ENCODE data around the gene TFAM. TPM values are rescaled to one million over a fixed set of nuclear protein-coding genes. Genes with fewer than 3 reads are reported as not detected.

Gene TFAM
- total and polyA plus RNA-seq, 2 donors (not counting 1 experiment from before 2014, with no cell fraction given) = 8.2 to 38.4 TPM

DNA sequence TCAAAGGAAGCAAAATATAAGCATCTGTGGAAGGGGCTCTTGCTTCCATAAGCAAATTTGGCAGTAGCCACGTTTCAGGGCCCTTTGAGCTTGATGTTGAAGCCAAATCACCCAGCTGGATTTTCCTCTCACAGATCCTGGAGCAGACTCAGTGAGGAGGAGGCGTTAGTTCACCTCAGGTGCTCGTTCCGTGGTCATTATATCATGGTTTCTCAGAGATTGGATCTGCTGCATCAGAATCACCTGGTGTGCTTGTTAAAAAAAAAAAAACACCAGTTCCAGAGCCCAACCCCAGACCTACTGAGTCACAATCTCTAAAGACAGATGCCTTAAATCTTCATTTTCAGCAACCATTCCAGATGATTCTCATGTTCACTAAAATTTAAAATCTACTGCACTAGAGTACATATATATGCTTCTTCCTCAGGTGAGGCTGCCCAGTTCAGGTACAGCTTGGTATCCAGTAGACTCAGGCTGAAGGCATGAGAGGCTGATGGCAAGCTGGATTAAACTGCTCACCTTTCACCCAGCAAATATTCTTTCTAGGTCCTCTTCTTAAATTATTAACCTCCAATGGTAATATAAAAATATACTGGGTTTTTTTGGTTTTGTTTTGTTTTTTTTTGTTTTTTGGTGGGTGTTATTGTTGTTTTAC, 24.9 kb downstream of the TFAM start:
- no peak overlapping the region for H3K4me3 Mint-ChIP-seq
- no peaks in the 10 kb centered on the region for H3K4me1 Mint-ChIP-seq
- peaks cover 0 to 5% (median 2%) of the 10 kb centered on the region in 4 experiments for H3K27me3 ChIP-seq (replicated peaks in 1 of 4; ENCODE audit: control extremely low read depth in 1 of 4, control insufficient read depth in 3 of 4, insufficient read depth in 4 of 4, low read length in 3 of 4)
- H3K4me2 ChIP-seq (replicated peaks; ENCODE audit: low read depth, low read length, poor library complexity, severe bottlenecking) = no peak overlapping the region
- H3K9me3 ChIP-seq (ENCODE audit: control extremely low read depth in 1 of 3, control insufficient read depth in 2 of 3, insufficient read depth in 1 of 3, low read length in 2 of 3) = no peaks in the 10 kb centered on the region
- no peaks in the 10 kb centered on the region for H4K20me1 ChIP-seq (ENCODE audit: control insufficient read depth, insufficient read depth, low read length, poor library complexity, severe bottlenecking)
- intact Hi-C loops (cut with micrococcal nuclease) = no loop called here
- peaks cover 4% of the 10 kb centered on the region for H3K27me3 Mint-ChIP-seq
- H3K36me3 ChIP-seq (replicated peaks in 1 of 2; ENCODE audit: control extremely low read depth in 1 of 2, control insufficient read depth in 1 of 2, extremely low read depth in 1 of 2, insufficient read depth in 2 of 2, low read length in 1 of 2) = no peaks in the 10 kb centered on the region
- ATAC-seq (ENCODE audit: low read depth) (no peak), DNase-seq (no peak)
- TF ChIP-seq EZH2 (IDR thresholded peaks at IDR 0.05; ENCODE audit: borderline replicate concordance, insufficient read depth, low read depth, low read length, poor library complexity, severe bottlenecking) = no peak
- TF ChIP-seq, protein P1, sequence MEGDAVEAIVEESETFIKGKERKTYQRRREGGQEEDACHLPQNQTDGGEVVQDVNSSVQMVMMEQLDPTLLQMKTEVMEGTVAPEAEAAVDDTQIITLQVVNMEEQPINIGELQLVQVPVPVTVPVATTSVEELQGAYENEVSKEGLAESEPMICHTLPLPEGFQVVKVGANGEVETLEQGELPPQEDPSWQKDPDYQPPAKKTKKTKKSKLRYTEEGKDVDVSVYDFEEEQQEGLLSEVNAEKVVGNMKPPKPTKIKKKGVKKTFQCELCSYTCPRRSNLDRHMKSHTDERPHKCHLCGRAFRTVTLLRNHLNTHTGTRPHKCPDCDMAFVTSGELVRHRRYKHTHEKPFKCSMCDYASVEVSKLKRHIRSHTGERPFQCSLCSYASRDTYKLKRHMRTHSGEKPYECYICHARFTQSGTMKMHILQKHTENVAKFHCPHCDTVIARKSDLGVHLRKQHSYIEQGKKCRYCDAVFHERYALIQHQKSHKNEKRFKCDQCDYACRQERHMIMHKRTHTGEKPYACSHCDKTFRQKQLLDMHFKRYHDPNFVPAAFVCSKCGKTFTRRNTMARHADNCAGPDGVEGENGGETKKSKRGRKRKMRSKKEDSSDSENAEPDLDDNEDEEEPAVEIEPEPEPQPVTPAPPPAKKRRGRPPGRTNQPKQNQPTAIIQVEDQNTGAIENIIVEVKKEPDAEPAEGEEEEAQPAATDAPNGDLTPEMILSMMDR (IDR thresholded peaks at IDR 0.05) = no peak
- no peak overlapping the region for H3K27ac ChIP-seq (ENCODE audit: low read length in 2 of 2)
- no peak overlapping the region for H3K27ac Mint-ChIP-seq
- ChIA-PET POLR2A (no interaction called here), CTCF (no interaction called here)
- H3K4me3 ChIP-seq (ENCODE audit: control extremely low read depth in 1 of 5, extremely low read depth in 1 of 5, insufficient read depth in 1 of 5, low read depth in 2 of 5, low read length in 4 of 5) = no peak overlapping the region
- no peak overlapping the region for H2AFZ ChIP-seq (ENCODE audit: insufficient read depth, low read depth, low read length, poor library complexity, severe bottlenecking)
- no peaks in the 10 kb centered on the region for H3K79me2 ChIP-seq (ENCODE audit: control insufficient read depth, insufficient read depth, low read length)
- H3K4me1 ChIP-seq (ENCODE audit: control insufficient read depth in 2 of 2, insufficient read depth in 2 of 2, low read length in 2 of 2) = no peaks in the 10 kb centered on the region
- no peak overlapping the region for H3K9ac ChIP-seq (ENCODE audit: low read length)
- no peaks in the 10 kb centered on the region for H3K9me3 Mint-ChIP-seq (ENCODE audit: insufficient read depth)
- WGBS (ENCODE audit: insufficient coverage) = 71% methylated on average over 4 of the region's 4 CpGs

DNA sequence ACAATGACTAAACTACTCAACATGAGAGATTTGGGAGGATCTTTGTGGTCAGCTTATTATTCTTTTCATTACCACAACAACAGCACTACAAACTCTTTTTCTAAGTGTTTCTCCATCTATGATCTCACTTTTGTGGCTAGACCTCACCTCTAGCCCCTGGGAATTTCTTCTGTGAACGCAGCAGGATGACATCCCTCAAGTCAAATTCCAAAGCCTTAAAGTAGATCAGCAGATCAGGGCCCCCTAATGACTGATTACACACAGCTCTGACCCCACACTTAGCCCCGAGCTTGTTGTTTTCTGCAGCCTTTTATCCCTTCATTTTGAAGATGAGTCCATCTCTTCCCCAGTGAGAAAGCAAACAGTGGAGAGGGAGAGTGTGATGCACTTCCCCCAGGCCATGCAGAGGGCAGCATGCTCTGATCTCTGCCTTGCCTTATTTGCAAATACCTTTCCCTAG, 27.3 kb downstream of the TFAM start:
- no peak overlapping the region for H3K9ac ChIP-seq (ENCODE audit: low read length)
- no peak overlapping the region for H2AFZ ChIP-seq (ENCODE audit: insufficient read depth, low read depth, low read length, poor library complexity, severe bottlenecking)
- no peak overlapping the region for H3K4me3 Mint-ChIP-seq
- no peak overlapping the region for H3K27ac ChIP-seq (ENCODE audit: low read length in 2 of 2)
- H3K36me3 ChIP-seq (replicated peaks in 1 of 2; ENCODE audit: control extremely low read depth in 1 of 2, control insufficient read depth in 1 of 2, extremely low read depth in 1 of 2, insufficient read depth in 2 of 2, low read length in 1 of 2) = no peaks in the 10 kb centered on the region
- WGBS (ENCODE audit: insufficient coverage) = 67% methylated on average over 1 of the region's 2 CpGs
- no peak overlapping the region for H3K4me3 ChIP-seq (ENCODE audit: control extremely low read depth in 1 of 5, extremely low read depth in 1 of 5, insufficient read depth in 1 of 5, low read depth in 2 of 5, low read length in 4 of 5)
- no peak for ATAC-seq (ENCODE audit: low read depth)
- no peak for DNase-seq
- H3K79me2 ChIP-seq (ENCODE audit: control insufficient read depth, insufficient read depth, low read length) = no peaks in the 10 kb centered on the region
- no peak overlapping the region for H3K4me2 ChIP-seq (replicated peaks; ENCODE audit: low read depth, low read length, poor library complexity, severe bottlenecking)
- peaks cover 0 to 6% (median 2%) of the 10 kb centered on the region in 4 experiments for H3K27me3 ChIP-seq (replicated peaks in 1 of 4; ENCODE audit: control extremely low read depth in 1 of 4, control insufficient read depth in 3 of 4, insufficient read depth in 4 of 4, low read length in 3 of 4)
- ChIA-PET CTCF (no interaction called here), POLR2A (no interaction called here)
- H3K4me1 Mint-ChIP-seq = no peaks in the 10 kb centered on the region
- H3K9me3 Mint-ChIP-seq (ENCODE audit: insufficient read depth) = no peaks in the 10 kb centered on the region
- H3K9me3 ChIP-seq (ENCODE audit: control extremely low read depth in 1 of 3, control insufficient read depth in 2 of 3, insufficient read depth in 1 of 3, low read length in 2 of 3) = no peaks in the 10 kb centered on the region
- H3K27ac Mint-ChIP-seq = no peak overlapping the region
- intact Hi-C loops (cut with micrococcal nuclease) = no loop called here
- TF ChIP-seq, protein P1 (IDR thresholded peaks at IDR 0.05) = no peak
- no peak for TF ChIP-seq EZH2 (IDR thresholded peaks at IDR 0.05; ENCODE audit: borderline replicate concordance, insufficient read depth, low read depth, low read length, poor library complexity, severe bottlenecking)
- no peaks in the 10 kb centered on the region for H4K20me1 ChIP-seq (ENCODE audit: control insufficient read depth, insufficient read depth, low read length, poor library complexity, severe bottlenecking)
- peaks cover 14% of the 10 kb centered on the region for H3K27me3 Mint-ChIP-seq
- H3K4me1 ChIP-seq (ENCODE audit: control insufficient read depth in 2 of 2, insufficient read depth in 2 of 2, low read length in 2 of 2) = no peaks in the 10 kb centered on the region

Measured in B cell (primary cell).